Measurements from ENCODE around the gene NTMT1.
"Not testable (repeated sequence)": the region's sequence is repeated elsewhere in the genome, so short reads cannot be mapped to it uniquely, and the experiment has no call there.

Gene NTMT1

GRCh38 chr9:129631674-129632129 lies 5.7 kb downstream of the NTMT1 start:
- Histone ChIP-seq H3K27me3 (ENCODE audit: insufficient read depth, poor library complexity, severe bottlenecking) (no peaks in the 10 kb centered on the region), H3K27ac (ENCODE audit: poor library complexity, severe bottlenecking) (no peak overlapping the region), H3K9me3 (ENCODE audit: severe bottlenecking) (no peaks in the 10 kb centered on the region), H3K36me3 (ENCODE audit: low read depth) (peaks cover 58% of the 10 kb centered on the region), H3K4me1 (ENCODE audit: insufficient read depth, poor library complexity, severe bottlenecking) (peaks cover 6% of the 10 kb centered on the region), H3K4me3 (ENCODE audit: severe bottlenecking) (no peak overlapping the region)
- ATAC-seq (ENCODE audit: low read depth) (no peak), DNase-seq (ENCODE audit: low spot score) (no peak)
- no peak for TF ChIP-seq CTCF (IDR thresholded peaks at IDR 0.05; ENCODE audit: poor library complexity, severe bottlenecking)

GRCh38 chr9:129632460-129632859 lies 6.5 kb downstream of the NTMT1 start:
- Histone ChIP-seq H3K36me3 (ENCODE audit: low read depth) (peaks cover 64% of the 10 kb centered on the region), H3K4me1 (ENCODE audit: insufficient read depth, poor library complexity, severe bottlenecking) (peaks cover 3% of the 10 kb centered on the region), H3K9me3 (ENCODE audit: severe bottlenecking) (no peaks in the 10 kb centered on the region), H3K27me3 (ENCODE audit: insufficient read depth, poor library complexity, severe bottlenecking) (no peaks in the 10 kb centered on the region), H3K4me3 (ENCODE audit: severe bottlenecking) (no peak overlapping the region), H3K27ac (ENCODE audit: poor library complexity, severe bottlenecking) (no peak overlapping the region)
- no peak for DNase-seq (ENCODE audit: low spot score)
- no peak for TF ChIP-seq CTCF (IDR thresholded peaks at IDR 0.05; ENCODE audit: poor library complexity, severe bottlenecking)
- no peak for ATAC-seq (ENCODE audit: low read depth)

GRCh38 chr9:129633207-129633606 lies 7.2 kb downstream of the NTMT1 start:
- Histone ChIP-seq H3K27me3 (ENCODE audit: insufficient read depth, poor library complexity, severe bottlenecking) (no peaks in the 10 kb centered on the region), H3K9me3 (ENCODE audit: severe bottlenecking) (no peaks in the 10 kb centered on the region), H3K4me1 (ENCODE audit: insufficient read depth, poor library complexity, severe bottlenecking) (no peaks in the 10 kb centered on the region), H3K36me3 (ENCODE audit: low read depth) (peaks cover 64% of the 10 kb centered on the region), H3K4me3 (ENCODE audit: severe bottlenecking) (no peak overlapping the region), H3K27ac (ENCODE audit: poor library complexity, severe bottlenecking) (no peak overlapping the region)
- TF ChIP-seq CTCF (IDR thresholded peaks at IDR 0.05; ENCODE audit: poor library complexity, severe bottlenecking) = no peak
- ATAC-seq (ENCODE audit: low read depth) = no peak
- DNase-seq (ENCODE audit: low spot score) = no peak

- no peaks in the 10 kb centered on the region for H3K4me1 ChIP-seq (ENCODE audit: insufficient read depth, poor library complexity, severe bottlenecking)
- H3K27ac ChIP-seq (ENCODE audit: poor library complexity, severe bottlenecking) = no peak overlapping the region
- no peaks in the 10 kb centered on the region for H3K27me3 ChIP-seq (ENCODE audit: insufficient read depth, poor library complexity, severe bottlenecking)
- H3K4me3 ChIP-seq (ENCODE audit: severe bottlenecking) = no peak overlapping the region
- DNase-seq (ENCODE audit: low spot score) (no peak), ATAC-seq (ENCODE audit: low read depth) (no peak)
- TF ChIP-seq CTCF (IDR thresholded peaks at IDR 0.05; ENCODE audit: poor library complexity, severe bottlenecking) = no peak
- peaks cover 63% of the 10 kb centered on the region for H3K36me3 ChIP-seq (ENCODE audit: low read depth)
- no peaks in the 10 kb centered on the region for H3K9me3 ChIP-seq (ENCODE audit: severe bottlenecking)
Observed at GRCh38 chr9:129633848-129634247, 7.9 kb downstream of the NTMT1 start.

GRCh38 chr9:129635099-129636065 lies 9.4 kb downstream of the NTMT1 start:
- DNase-seq (ENCODE audit: low spot score) (no peak), ATAC-seq (ENCODE audit: low read depth) (no peak; the same call in 2 of the 3 replicates)
- Histone ChIP-seq H3K36me3 (ENCODE audit: low read depth) (peaks cover 72% of the 10 kb centered on the region), H3K4me1 (ENCODE audit: insufficient read depth, poor library complexity, severe bottlenecking) (peaks cover under 1% of the 10 kb centered on the region), H3K27ac (ENCODE audit: poor library complexity, severe bottlenecking) (no peak overlapping the region), H3K4me3 (ENCODE audit: severe bottlenecking) (no peak overlapping the region), H3K9me3 (ENCODE audit: severe bottlenecking) (no peaks in the 10 kb centered on the region), H3K27me3 (ENCODE audit: insufficient read depth, poor library complexity, severe bottlenecking) (no peaks in the 10 kb centered on the region)
- TF ChIP-seq CTCF (IDR thresholded peaks at IDR 0.05; ENCODE audit: poor library complexity, severe bottlenecking) = no peak

GRCh38 chr9:129636343-129636742 lies 10.4 kb downstream of the NTMT1 start:
- not testable (repeated sequence) for H3K27ac ChIP-seq (ENCODE audit: poor library complexity, severe bottlenecking); H3K27me3 ChIP-seq (ENCODE audit: insufficient read depth, poor library complexity, severe bottlenecking); ATAC-seq (ENCODE audit: low read depth); H3K9me3 ChIP-seq (ENCODE audit: severe bottlenecking); DNase-seq (ENCODE audit: low spot score); H3K4me1 ChIP-seq (ENCODE audit: insufficient read depth, poor library complexity, severe bottlenecking); H3K4me3 ChIP-seq (ENCODE audit: severe bottlenecking)
- peaks cover 72% of the 10 kb centered on the region for H3K36me3 ChIP-seq (ENCODE audit: low read depth)

Measured in RWPE2 (cell line).